Measurements from ENCODE around the gene MAD2L2.

MAD2L2 gene

GRCh38 chr1:11693024-11693590 is 12.2 kb upstream of the MAD2L2 start:
- no peak for DNase-seq (ENCODE audit: low spot score)

GRCh38 chr1:11691928-11692711 is 11.2 kb upstream of the MAD2L2 start:
- in situ Hi-C loops (cut with MboI; ENCODE audit: low sequenced_read_pairs, unreplicated experiment): no loop called here
- TF ChIP-seq CTCF (IDR thresholded peaks at IDR 0.05; ENCODE audit: borderline replicate concordance, control extremely low read depth, extremely low read depth, insufficient read depth, missing control alignments): no peak
- DNase-seq (ENCODE audit: low spot score): no peak

More at GRCh38 chr1:11693024-11693590, 12.2 kb upstream of the MAD2L2 start:
- TF ChIP-seq CTCF (IDR thresholded peaks at IDR 0.05; ENCODE audit: borderline replicate concordance, control extremely low read depth, extremely low read depth, insufficient read depth, missing control alignments): no peak
- in situ Hi-C loops (cut with MboI; ENCODE audit: low sequenced_read_pairs, unreplicated experiment): no loop called here

GRCh38 chr1:11691302-11691914 is 10.5 kb upstream of the MAD2L2 start, which contains the start of gene DRAXIN:
TSS of gene DRAXIN (plus strand) at chr1:11691710. CDS start at chr1:11706259, 14,549 bp downstream.
- no peak for DNase-seq (ENCODE audit: low spot score)
- in situ Hi-C loops (cut with MboI; ENCODE audit: low sequenced_read_pairs, unreplicated experiment): no loop called here
- TF ChIP-seq CTCF (IDR thresholded peaks at IDR 0.05; ENCODE audit: borderline replicate concordance, control extremely low read depth, extremely low read depth, insufficient read depth, missing control alignments): no peak

GRCh38 chr1:11690397-11691301 is 9.7 kb upstream of the MAD2L2 start:
- TF ChIP-seq CTCF (IDR thresholded peaks at IDR 0.05; ENCODE audit: borderline replicate concordance, control extremely low read depth, extremely low read depth, insufficient read depth, missing control alignments): no peak
- in situ Hi-C loops (cut with MboI; ENCODE audit: low sequenced_read_pairs, unreplicated experiment): no loop called here
- no peak for DNase-seq (ENCODE audit: low spot score)

- no peak for DNase-seq (ENCODE audit: low spot score)
- in situ Hi-C loops (cut with MboI; ENCODE audit: low sequenced_read_pairs, unreplicated experiment): no loop called here
- no peak for TF ChIP-seq CTCF (IDR thresholded peaks at IDR 0.05; ENCODE audit: borderline replicate concordance, control extremely low read depth, extremely low read depth, insufficient read depth, missing control alignments)
These were observed 7.6 kb upstream of the MAD2L2 start for GRCh38 chr1:11688506-11688905.

GRCh38 chr1:11685210-11685752 is 4.3 kb upstream of the MAD2L2 start:
- no peak for DNase-seq (ENCODE audit: low spot score)
- TF ChIP-seq CTCF (IDR thresholded peaks at IDR 0.05; ENCODE audit: borderline replicate concordance, control extremely low read depth, extremely low read depth, insufficient read depth, missing control alignments): no peak
- in situ Hi-C loops (cut with MboI; ENCODE audit: low sequenced_read_pairs, unreplicated experiment): no loop called here

All from GM13976 (cell line).